Measurements from ENCODE around the gene POP5. TPM values are rescaled to one million over a fixed set of nuclear protein-coding genes. Genes with fewer than 3 reads are reported as not detected.
A peak's percentile ranks its signal among the peaks of the same experiment; 100 is the strongest.
"Not testable (repeated sequence)": the region's sequence is repeated elsewhere in the genome, so short reads cannot be mapped to it uniquely, and the experiment has no call there.

POP5 gene
- polyA plus RNA-seq, 1 donor, result 65.0 TPM

GRCh38 chr12:120538281-120539156 lies 42.7 kb downstream of the POP5 start:
- DNase-seq, result no peak

GRCh38 chr12:120537856-120538220 lies 43.4 kb downstream of the POP5 start:
- DNase-seq, result no peak

DNA sequence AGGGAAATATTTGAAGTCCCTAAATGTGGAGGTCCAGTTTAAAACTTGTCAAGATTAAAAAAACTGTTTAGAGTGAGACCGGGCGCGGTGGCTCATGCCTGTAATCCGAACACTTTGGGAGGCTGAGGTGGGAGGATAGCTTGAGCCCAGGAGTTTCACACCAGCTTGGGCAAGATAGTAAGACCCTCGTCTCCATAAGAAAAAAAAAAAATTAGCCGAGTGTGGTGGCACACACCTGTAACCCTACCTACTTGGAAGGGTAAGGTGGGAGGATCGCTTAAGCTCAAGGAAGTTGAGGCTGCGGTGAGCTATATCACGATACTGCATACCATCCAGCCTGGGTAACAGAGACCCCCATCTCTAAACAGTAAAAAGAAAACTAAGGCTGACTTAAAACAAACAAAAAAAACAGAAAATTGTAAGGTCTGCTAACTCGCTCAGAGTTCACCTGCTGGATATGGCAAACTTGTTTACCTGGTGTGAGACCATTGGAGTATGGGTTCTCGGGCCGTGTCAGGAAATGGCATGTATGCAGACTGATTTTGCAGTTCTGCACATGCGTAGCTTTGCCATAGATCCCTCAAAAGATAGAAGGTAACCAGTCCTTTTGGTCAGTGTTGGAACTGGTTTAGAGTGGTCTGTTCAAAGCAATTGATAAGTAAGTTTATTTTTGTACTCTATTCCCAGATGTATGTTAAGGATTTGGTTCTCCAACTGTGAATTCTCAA lies 45.0 kb downstream of the POP5 start:
- DNase-seq, result no peak

DNA sequence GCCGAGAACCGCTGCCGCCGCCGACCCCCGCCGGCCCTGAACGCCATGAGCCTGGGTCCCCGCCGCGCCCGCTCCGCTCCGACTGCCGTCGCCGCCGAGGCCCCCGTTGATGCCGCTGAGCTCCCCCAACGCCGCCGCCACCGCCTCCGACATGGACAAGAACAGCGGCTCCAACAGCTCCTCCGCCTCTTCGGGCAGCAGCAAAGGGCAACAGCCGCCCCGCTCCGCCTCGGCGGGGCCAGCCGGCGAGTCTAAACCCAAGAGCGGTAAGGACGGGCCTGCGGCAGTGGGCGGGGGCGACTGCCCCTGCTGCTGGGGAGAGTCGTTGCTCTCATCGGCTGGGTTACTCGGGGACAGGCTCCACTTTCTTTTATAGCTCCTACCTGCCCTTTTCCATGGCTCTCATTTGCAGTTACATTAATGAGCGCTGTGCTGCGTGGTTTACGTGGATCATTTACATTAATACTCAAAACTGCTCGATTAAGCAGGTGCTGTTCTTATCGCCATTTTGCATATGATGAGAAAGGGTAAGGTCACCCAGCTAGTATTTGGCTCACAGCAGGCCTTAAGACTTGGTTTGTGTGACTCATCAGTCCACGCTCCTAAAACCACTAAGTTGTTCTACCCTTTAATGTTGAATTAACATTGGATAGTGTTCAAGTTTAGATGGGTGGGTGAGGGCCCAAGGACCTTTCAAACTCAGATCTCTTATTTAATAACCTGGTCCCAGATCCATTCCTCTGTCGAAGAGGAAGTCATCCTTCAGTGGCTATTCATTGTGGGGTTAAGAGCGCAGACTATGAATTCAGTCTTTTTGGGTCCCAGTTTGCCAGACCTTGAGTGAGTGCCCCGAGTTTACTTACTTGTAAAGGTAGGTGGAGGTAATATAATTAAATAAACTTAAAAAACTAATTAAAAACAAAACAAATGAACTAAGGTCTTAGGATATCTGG lies 46.2 kb downstream of the POP5 start:
- DNase-seq, result peak; percentile 49

DNA sequence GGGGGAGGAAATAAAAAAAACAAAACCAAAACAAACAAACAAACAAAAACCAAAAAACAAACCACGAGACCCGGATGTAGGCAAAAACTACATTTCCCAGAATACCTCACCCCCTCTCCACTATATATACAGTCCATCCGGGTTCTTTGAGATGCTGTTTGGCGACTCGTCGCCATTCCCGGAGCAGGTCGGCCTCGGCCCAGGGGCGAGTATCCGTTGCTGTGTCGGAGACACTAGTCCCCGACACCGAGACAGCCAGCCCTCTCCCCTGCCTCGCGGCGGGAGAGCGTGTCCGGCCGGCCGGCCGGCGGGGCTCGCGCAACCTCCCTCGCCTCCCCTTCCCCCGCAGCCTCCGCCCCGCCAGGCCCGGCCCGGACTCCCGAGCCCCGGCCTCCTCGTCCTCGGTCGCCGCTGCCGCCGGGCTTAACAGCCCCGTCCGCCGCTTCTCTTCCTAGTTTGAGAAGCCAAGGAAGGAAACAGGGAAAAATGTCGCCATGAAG lies 46.9 kb downstream of the POP5 start, which contains the start of gene RNF10:
TSS of gene RNF10 (plus strand) at position 154 of the 500 bp plus-strand sequence. CDS start 456 bp downstream, outside the sequence.
- peak; percentile 94 for DNase-seq

DNA sequence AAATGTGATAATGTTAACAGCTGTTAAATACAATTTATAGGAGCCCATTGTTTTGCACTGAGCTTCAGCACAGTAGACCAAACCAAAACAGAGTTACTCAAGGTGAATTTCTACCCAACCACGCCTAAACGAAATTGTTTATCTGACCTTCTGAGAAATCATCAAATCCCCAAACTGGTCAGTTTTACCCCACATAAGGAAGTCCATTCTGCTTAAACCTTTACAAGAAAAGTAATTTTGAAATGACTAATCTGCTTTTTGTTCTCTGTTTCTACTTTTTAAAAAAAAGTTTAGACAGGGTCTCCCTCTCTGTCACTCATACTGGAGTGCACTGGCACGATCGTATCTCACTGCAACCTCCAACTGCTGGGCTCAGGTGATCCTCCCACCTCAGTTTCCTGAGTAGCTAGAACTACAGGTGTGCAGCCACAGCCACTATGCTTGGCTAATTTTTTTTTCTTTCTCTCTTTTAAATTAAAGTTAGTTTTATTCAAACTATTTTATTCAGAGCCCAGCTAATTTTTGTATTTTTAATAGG lies 48.4 kb downstream of the POP5 start:
- no peak for DNase-seq

DNA sequence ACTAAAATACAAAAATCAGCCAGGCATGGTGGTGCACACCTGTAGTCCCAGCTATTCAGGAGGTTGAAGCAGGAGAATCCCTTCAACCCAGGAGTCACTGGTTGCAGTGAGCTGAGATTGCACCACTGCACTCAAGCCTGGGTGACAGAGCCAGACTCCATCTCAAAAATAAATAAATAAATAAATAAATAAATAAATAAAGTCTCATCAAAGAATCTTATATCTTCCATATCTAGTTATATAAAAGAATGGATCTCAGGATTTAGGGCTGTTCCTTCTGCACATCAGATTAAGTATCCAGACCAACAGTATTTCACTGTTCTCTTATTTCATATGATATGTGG lies 50.8 kb downstream of the POP5 start:
- DNase-seq, result not testable (repeated sequence)

- peak; percentile 57 for DNase-seq
Observed at GRCh38 chr12:120529641-120530417, 51.4 kb downstream of the POP5 start.

DNA sequence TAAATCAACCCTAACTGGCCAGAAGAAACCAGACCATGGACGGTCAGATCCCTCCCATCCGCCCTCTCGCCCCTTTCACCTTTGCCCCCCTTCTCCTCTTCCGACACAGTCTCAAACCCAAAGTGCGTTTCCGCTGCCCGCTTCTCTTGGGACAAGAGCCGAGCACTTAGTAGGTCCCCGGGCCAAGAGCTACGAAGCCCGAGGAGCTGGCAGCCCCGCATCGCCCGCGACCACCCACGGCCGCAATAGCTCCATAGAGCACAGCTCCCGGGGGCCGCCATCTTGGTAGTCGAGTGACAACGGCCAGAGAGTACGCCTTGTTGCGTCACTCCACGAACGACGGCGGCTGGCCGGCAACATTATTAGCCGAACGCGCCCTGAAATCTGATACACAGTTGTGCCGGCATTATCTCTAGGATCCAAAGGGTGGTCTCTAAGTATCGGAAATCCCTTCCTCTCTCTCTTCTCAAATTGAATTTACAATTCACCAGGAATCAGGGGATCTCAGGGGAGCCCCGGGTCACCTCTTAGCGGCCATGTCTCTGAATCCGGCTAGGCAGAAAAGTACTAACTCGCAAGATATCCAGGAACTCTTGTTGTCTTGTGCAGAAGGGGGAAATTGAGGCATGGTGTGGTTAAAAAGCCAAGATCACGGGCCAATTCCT lies 52.2 kb downstream of the POP5 start, which contains the start of gene COQ5:
TSS of gene COQ5 (minus strand) at position 298 of the 665 bp plus-strand sequence. CDS start at position 281, 17 bp downstream.
- DNase-seq, result peak; percentile 95

Other genes with a start within 250 kb of the POP5 start
- 26.5 TPM for gene MSI1, start 212.2 kb downstream of the POP5 start, polyA plus RNA-seq (ENCODE audit: insufficient read length)
- 260 TPM for gene COX6A1, start 143.3 kb downstream of the POP5 start, polyA plus RNA-seq (ENCODE audit: insufficient read length)
- 39.1 TPM for gene TRIAP1, start 135.0 kb downstream of the POP5 start, polyA plus RNA-seq (ENCODE audit: insufficient read length)
- 36.2 TPM for gene GATC, start 135.0 kb downstream of the POP5 start, polyA plus RNA-seq (ENCODE audit: insufficient read length)
- 222 TPM for gene SRSF9, start 111.7 kb downstream of the POP5 start, polyA plus RNA-seq (ENCODE audit: insufficient read length)
- 446 TPM for gene DYNLL1, start 85.3 kb downstream of the POP5 start, polyA plus RNA-seq (ENCODE audit: insufficient read length)
- gene COQ5, start 52.2 kb downstream of the POP5 start, polyA plus RNA-seq (ENCODE audit: insufficient read length), result 65.0 TPM
- 284 TPM for gene RNF10, start 47.0 kb downstream of the POP5 start, polyA plus RNA-seq (ENCODE audit: insufficient read length)
- 7.7 TPM for gene CABP1, start 59.2 kb upstream of the POP5 start, polyA plus RNA-seq (ENCODE audit: insufficient read length)
- 193 TPM for gene MLEC, start 105.7 kb upstream of the POP5 start, polyA plus RNA-seq (ENCODE audit: insufficient read length)
- 82.4 TPM for gene UNC119B, start 129.1 kb upstream of the POP5 start, polyA plus RNA-seq (ENCODE audit: insufficient read length)
- gene ACADS, start 144.4 kb upstream of the POP5 start, polyA plus RNA-seq (ENCODE audit: insufficient read length), result 14.5 TPM